ENCODE measurements around the gene SNTG2. TPM values are rescaled to one million over a fixed set of nuclear protein-coding genes. Genes with fewer than 3 reads are reported as not detected.

SNTG2 gene
- total and polyA plus RNA-seq, 10 of the 15 experiments (the other 5 are each of a cell fraction or from before 2014, with no cell fraction given): not detected

DNA sequence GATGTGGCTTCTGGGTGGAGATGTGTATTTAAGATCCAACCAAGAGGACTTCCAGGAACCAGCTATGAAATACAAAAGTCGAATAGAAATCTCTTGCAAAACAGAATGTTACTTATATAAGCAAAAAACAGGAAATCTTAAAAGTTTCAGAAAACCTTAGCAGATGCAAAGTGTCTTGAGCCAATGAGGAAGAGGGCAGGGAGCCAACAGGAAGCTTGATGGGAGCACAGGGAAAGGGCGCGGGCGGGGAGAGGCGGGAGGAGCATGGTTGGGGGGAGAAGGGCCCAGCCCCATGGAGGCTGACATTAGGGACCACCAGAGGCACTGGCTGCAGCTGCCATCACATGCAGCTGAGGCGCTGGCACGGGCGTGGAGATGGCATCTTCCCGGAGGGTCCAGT, 203.3 kb downstream of the SNTG2 start:
- POLR2A ChIA-PET: no interaction called here
- DNase-seq (ENCODE audit: low read depth, low spot score): no peak
- ATAC-seq: no peak
- no peaks in the 10 kb centered on the region; the same call in 2 of the 3 replicates for H3K9me3 ChIP-seq (replicated peaks; ENCODE audit: control insufficient read depth, insufficient read depth, low read length)
- no peaks in the 10 kb centered on the region for H3K4me1 ChIP-seq (ENCODE audit: control insufficient read depth, insufficient read depth, low read length)
- SMC1A ChIA-PET (ENCODE audit: uncharacterized antibody, unreplicated experiment): no interaction called here
- H3K27me3 ChIP-seq (replicated peaks in 1 of 2; ENCODE audit: control insufficient read depth in 2 of 2, insufficient read depth in 2 of 2, low read length in 1 of 2): no peaks in the 10 kb centered on the region
- H3K36me3 ChIP-seq (ENCODE audit: control insufficient read depth in 2 of 2, insufficient read depth in 2 of 2, low read length in 1 of 2): no peaks in the 10 kb centered on the region
- H3K4me3 ChIP-seq: no peak overlapping the region
- H3K9ac ChIP-seq (ENCODE audit: control insufficient read depth, insufficient read depth, low read length): no peak overlapping the region
- no peak overlapping the region for H3K27ac ChIP-seq (ENCODE audit: control insufficient read depth, insufficient read depth)
- no peak overlapping the region for H2AFZ ChIP-seq (ENCODE audit: control insufficient read depth, low read depth, low read length)
- RAD21 ChIA-PET (ENCODE audit: unreplicated experiment): no interaction called here
- TF ChIP-seq, protein P1, sequence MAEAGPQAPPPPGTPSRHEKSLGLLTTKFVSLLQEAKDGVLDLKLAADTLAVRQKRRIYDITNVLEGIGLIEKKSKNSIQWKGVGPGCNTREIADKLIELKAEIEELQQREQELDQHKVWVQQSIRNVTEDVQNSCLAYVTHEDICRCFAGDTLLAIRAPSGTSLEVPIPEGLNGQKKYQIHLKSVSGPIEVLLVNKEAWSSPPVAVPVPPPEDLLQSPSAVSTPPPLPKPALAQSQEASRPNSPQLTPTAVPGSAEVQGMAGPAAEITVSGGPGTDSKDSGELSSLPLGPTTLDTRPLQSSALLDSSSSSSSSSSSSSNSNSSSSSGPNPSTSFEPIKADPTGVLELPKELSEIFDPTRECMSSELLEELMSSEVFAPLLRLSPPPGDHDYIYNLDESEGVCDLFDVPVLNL (IDR thresholded peaks at IDR 0.05; ENCODE audit: low read depth, low read length): no peak
- no peak for TF ChIP-seq BMI1 (IDR thresholded peaks at IDR 0.05; ENCODE audit: borderline replicate concordance)
- no peak for TF ChIP-seq MYB (IDR thresholded peaks at IDR 0.05; ENCODE audit: borderline replicate concordance, low read depth, low read length)
- TF ChIP-seq ZZZ3 (IDR thresholded peaks at IDR 0.05; ENCODE audit: control insufficient read depth, insufficient read length, low read depth): no peak
- TF ChIP-seq NBN (IDR thresholded peaks at IDR 0.05): no peak
- no peak for TF ChIP-seq SUZ12 (IDR thresholded peaks at IDR 0.05; ENCODE audit: unreplicated experiment)
- TF ChIP-seq ATF7 (IDR thresholded peaks at IDR 0.05; ENCODE audit: low read depth): no peak
- no peak for TF ChIP-seq NFIC (IDR thresholded peaks at IDR 0.05; ENCODE audit: low read depth, low read length)
- no peak for TF ChIP-seq RAD51 (IDR thresholded peaks at IDR 0.05)
- no peak for TF ChIP-seq NR2F1 (conservative IDR thresholded peaks at IDR 0.05)
- TF ChIP-seq, protein P2, sequence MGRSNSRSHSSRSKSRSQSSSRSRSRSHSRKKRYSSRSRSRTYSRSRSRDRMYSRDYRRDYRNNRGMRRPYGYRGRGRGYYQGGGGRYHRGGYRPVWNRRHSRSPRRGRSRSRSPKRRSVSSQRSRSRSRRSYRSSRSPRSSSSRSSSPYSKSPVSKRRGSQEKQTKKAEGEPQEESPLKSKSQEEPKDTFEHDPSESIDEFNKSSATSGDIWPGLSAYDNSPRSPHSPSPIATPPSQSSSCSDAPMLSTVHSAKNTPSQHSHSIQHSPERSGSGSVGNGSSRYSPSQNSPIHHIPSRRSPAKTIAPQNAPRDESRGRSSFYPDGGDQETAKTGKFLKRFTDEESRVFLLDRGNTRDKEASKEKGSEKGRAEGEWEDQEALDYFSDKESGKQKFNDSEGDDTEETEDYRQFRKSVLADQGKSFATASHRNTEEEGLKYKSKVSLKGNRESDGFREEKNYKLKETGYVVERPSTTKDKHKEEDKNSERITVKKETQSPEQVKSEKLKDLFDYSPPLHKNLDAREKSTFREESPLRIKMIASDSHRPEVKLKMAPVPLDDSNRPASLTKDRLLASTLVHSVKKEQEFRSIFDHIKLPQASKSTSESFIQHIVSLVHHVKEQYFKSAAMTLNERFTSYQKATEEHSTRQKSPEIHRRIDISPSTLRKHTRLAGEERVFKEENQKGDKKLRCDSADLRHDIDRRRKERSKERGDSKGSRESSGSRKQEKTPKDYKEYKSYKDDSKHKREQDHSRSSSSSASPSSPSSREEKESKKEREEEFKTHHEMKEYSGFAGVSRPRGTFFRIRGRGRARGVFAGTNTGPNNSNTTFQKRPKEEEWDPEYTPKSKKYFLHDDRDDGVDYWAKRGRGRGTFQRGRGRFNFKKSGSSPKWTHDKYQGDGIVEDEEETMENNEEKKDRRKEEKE (IDR thresholded peaks at IDR 0.05): no peak
- no peak for TF ChIP-seq ESRRA (IDR thresholded peaks at IDR 0.05; ENCODE audit: low read length)
- TF ChIP-seq, protein P3, sequence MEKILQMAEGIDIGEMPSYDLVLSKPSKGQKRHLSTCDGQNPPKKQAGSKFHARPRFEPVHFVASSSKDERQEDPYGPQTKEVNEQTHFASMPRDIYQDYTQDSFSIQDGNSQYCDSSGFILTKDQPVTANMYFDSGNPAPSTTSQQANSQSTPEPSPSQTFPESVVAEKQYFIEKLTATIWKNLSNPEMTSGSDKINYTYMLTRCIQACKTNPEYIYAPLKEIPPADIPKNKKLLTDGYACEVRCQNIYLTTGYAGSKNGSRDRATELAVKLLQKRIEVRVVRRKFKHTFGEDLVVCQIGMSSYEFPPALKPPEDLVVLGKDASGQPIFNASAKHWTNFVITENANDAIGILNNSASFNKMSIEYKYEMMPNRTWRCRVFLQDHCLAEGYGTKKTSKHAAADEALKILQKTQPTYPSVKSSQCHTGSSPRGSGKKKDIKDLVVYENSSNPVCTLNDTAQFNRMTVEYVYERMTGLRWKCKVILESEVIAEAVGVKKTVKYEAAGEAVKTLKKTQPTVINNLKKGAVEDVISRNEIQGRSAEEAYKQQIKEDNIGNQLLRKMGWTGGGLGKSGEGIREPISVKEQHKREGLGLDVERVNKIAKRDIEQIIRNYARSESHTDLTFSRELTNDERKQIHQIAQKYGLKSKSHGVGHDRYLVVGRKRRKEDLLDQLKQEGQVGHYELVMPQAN (conservative IDR thresholded peaks at IDR 0.05): no peak
- TF ChIP-seq RELB (IDR thresholded peaks at IDR 0.05; ENCODE audit: low read depth): no peak
- TF ChIP-seq NR2C2 (IDR thresholded peaks at IDR 0.05; ENCODE audit: borderline replicate concordance, control insufficient read depth, insufficient read length, low read depth): no peak
- no peak for TF ChIP-seq JUND (IDR thresholded peaks at IDR 0.05; ENCODE audit: low read depth, low read length)
- no peak for TF ChIP-seq POLR2A (IDR thresholded peaks at IDR 0.05; ENCODE audit: low read depth, low read length)
- TF ChIP-seq HDAC2 (IDR thresholded peaks at IDR 0.05): no peak
- WGBS (ENCODE audit: insufficient coverage, insufficient replicate concordance, low lambda C conversion rate, missing lambda C conversion rate): 43% methylated on average over 5 of the region's 9 CpGs
- H3K79me2 ChIP-seq (ENCODE audit: control insufficient read depth, insufficient read depth, low read length): no peaks in the 10 kb centered on the region
- in situ Hi-C loops (cut with MboI) (no loop called here), intact Hi-C loops (cut with micrococcal nuclease; ENCODE audit: unreplicated experiment) (no loop called here)
- CTCF ChIA-PET: no interaction called here
- no TSS peak for BruUV-seq (replicated peaks)
- no peak for FAIRE-seq
- H4K20me1 ChIP-seq (ENCODE audit: control insufficient read depth, insufficient read depth): no peaks in the 10 kb centered on the region
- H3K4me2 ChIP-seq (ENCODE audit: control insufficient read depth, insufficient read depth): no peak overlapping the region
